WTC11 (cell line): Measurements from ENCODE around the gene NUDT15. TPM values are rescaled to one million over a fixed set of nuclear protein-coding genes. Genes with fewer than 3 reads are reported as not detected.

Experiments used
- CBFB ChIP-seq: sonication (generic); formaldehyde crosslinking; IDR thresholded peaks from 2 replicates; pipeline ENCODE4 v1.8.1; 2022; ENCODE audit warnings: mild to moderate bottlenecking, low read depth, missing genetic modification reagents
- CREB1 ChIP-seq: sonication (generic); formaldehyde crosslinking; IDR thresholded peaks from 2 replicates; pipeline ENCODE4 v1.8.0; 2023; ENCODE audit warnings: mild to moderate bottlenecking, missing genetic modification reagents
- ELF4 ChIP-seq: sonication (generic); formaldehyde crosslinking; IDR thresholded peaks from 2 replicates; pipeline ENCODE4 v1.8.1; 2022; ENCODE audit warnings: low read depth, mild to moderate bottlenecking, moderate library complexity, missing genetic modification reagents
- FOXP1 ChIP-seq: sonication (generic); formaldehyde crosslinking; IDR thresholded peaks from 2 replicates; pipeline ENCODE4 v1.8.0; 2022; ENCODE audit warnings: missing genetic modification reagents, mild to moderate bottlenecking, moderate library complexity, borderline replicate concordance
- HMGA2 ChIP-seq: fragments of 250-450 bp; sonication (Bioruptor Pico); IDR thresholded peaks from 2 replicates; pipeline ENCODE4 v1.4.0; 2021; ENCODE audit warnings: mild to moderate bottlenecking, moderate library complexity
- JUN ChIP-seq: sonication (generic); formaldehyde crosslinking; IDR thresholded peaks from 2 replicates; pipeline ENCODE4 v1.8.0; 2023; ENCODE audit warnings: mild to moderate bottlenecking, missing genetic modification reagents
- KAT7 ChIP-seq: sonication (generic); formaldehyde crosslinking; IDR thresholded peaks from 2 replicates; pipeline ENCODE4 v1.8.1; 2023; ENCODE audit warnings: missing genetic modification reagents, mild to moderate bottlenecking, borderline replicate concordance
- MYBL2 ChIP-seq: sonication (generic); formaldehyde crosslinking; IDR thresholded peaks from 2 replicates; pipeline ENCODE4 v1.8.1; 2023; ENCODE audit warnings: mild to moderate bottlenecking, moderate library complexity, missing genetic modification reagents
- NFE2L1 ChIP-seq: sonication (generic); formaldehyde crosslinking; IDR thresholded peaks from 2 replicates; pipeline ENCODE4 v1.8.1; 2023; ENCODE audit warnings: missing genetic modification reagents
- RELA ChIP-seq: sonication (generic); formaldehyde crosslinking; IDR thresholded peaks from 2 replicates; pipeline ENCODE4 v1.8.1; 2022; ENCODE audit warnings: missing genetic modification reagents, mild to moderate bottlenecking, borderline replicate concordance
- SMAD4 ChIP-seq: sonication (generic); formaldehyde crosslinking; IDR thresholded peaks from 2 replicates; pipeline ENCODE4 v1.8.0; 2022; ENCODE audit warnings: mild to moderate bottlenecking, missing genetic modification reagents
- TCF7 ChIP-seq: sonication (generic); formaldehyde crosslinking; IDR thresholded peaks from 2 replicates; pipeline ENCODE4 v1.8.0; 2022; ENCODE audit warnings: mild to moderate bottlenecking, low read depth, missing genetic modification reagents, moderate library complexity
- ZBTB21 ChIP-seq: sonication (generic); formaldehyde crosslinking; IDR thresholded peaks from 2 replicates; pipeline ENCODE4 v1.8.1; 2023; ENCODE audit warnings: mild to moderate bottlenecking, missing genetic modification reagents, borderline replicate concordance
- ZNF219 ChIP-seq: sonication (generic); formaldehyde crosslinking; IDR thresholded peaks from 2 replicates; pipeline ENCODE4 v1.8.0; 2023; ENCODE audit warnings: missing genetic modification reagents, mild to moderate bottlenecking, borderline replicate concordance
- ZNF263 ChIP-seq: sonication (generic); formaldehyde crosslinking; IDR thresholded peaks from 2 replicates; pipeline ENCODE4 v1.8.1; 2022; ENCODE audit warnings: low read depth, mild to moderate bottlenecking, moderate library complexity, missing genetic modification reagents
- ZNF396 ChIP-seq: fragments of 250-450 bp; sonication (Bioruptor Pico); IDR thresholded peaks from 2 replicates; pipeline ENCODE4 v1.8.0; 2021; ENCODE audit warnings: mild to moderate bottlenecking, moderate library complexity, borderline replicate concordance
- ZNF416 ChIP-seq: fragments of 250-450 bp; sonication (Bioruptor Pico); IDR thresholded peaks from 2 replicates; pipeline ENCODE4 v1.9.0; 2021; ENCODE audit warnings: mild to moderate bottlenecking, inconsistent platforms
- total RNA-seq: library from RNA; stranded (reverse); gene quantifications from 3 replicates; pipeline ENCODE4 v1.2.3, GENCODE V29; 2021
- TF ChIP-seq, protein P1 (sequence below): fragments of 250-450 bp; sonication (Bioruptor Pico); IDR thresholded peaks from 2 replicates; pipeline ENCODE4 v1.9.0; 2021; ENCODE audit warnings: mild to moderate bottlenecking
- TF ChIP-seq, protein P2 (sequence below): sonication (generic); formaldehyde crosslinking; IDR thresholded peaks from 2 replicates; pipeline ENCODE4 v1.8.1; 2022; ENCODE audit warnings: missing genetic modification reagents, borderline replicate concordance
- TF ChIP-seq, protein P3 (sequence below): sonication (generic); formaldehyde crosslinking; IDR thresholded peaks from 2 replicates; pipeline ENCODE4 v1.8.0; 2023; ENCODE audit warnings: missing genetic modification reagents, mild to moderate bottlenecking, borderline replicate concordance
- TF ChIP-seq, protein P4 (sequence below): sonication (generic); formaldehyde crosslinking; IDR thresholded peaks from 2 replicates; pipeline ENCODE4 v1.8.1; 2022; ENCODE audit warnings: mild to moderate bottlenecking, missing genetic modification reagents, moderate library complexity, borderline replicate concordance
- TF ChIP-seq, protein P5 (sequence below): sonication (generic); formaldehyde crosslinking; conservative IDR thresholded peaks from 2 replicates; pipeline ENCODE4 v1.8.1; 2022; ENCODE audit warnings: mild to moderate bottlenecking, missing genetic modification reagents
- TF ChIP-seq, protein P6 (sequence below): sonication (generic); formaldehyde crosslinking; IDR thresholded peaks from 2 replicates; pipeline ENCODE4 v1.8.0; 2022; ENCODE audit warnings: mild to moderate bottlenecking, missing genetic modification reagents
- TF ChIP-seq, protein P7 (sequence below): sonication (generic); formaldehyde crosslinking; IDR thresholded peaks from 2 replicates; pipeline ENCODE4 v1.8.0; 2023; ENCODE audit warnings: missing genetic modification reagents
- TF ChIP-seq, protein P8 (sequence below): sonication (generic); formaldehyde crosslinking; IDR thresholded peaks from 2 replicates; pipeline ENCODE4 v1.8.1; 2023; ENCODE audit warnings: mild to moderate bottlenecking, moderate library complexity, missing genetic modification reagents

The NUDT15 gene
- total RNA-seq, 1 experiment from 2014 or later: 48.8 TPM

DNA sequence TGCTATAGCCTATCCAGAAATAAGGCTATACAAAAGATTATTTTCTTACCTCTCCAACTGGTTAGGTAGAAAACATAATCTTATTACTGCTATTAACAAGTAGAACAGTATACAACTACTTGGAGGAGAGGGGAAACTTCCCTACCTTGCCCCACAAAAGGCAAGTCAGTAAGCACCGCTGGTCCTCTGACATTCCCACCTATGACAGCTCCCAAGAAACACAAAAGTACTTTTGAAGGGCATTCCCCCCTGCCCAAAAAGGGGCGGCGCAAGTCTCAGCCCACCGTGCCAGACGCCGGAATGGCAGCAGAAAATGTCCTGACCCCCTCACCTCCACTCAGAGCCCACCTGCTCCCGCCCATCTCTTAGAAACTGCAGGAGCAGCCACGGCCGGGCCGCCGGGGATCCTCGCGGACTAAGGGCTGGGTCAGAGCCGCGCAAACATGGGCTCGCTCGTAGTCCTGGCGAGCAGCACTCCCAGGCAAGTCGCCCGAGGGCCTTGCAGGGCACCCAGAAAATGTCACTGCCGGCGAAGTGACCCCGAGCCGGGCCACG is 36.9 kb upstream of the NUDT15 start (continued):
- TF ChIP-seq, protein P1, sequence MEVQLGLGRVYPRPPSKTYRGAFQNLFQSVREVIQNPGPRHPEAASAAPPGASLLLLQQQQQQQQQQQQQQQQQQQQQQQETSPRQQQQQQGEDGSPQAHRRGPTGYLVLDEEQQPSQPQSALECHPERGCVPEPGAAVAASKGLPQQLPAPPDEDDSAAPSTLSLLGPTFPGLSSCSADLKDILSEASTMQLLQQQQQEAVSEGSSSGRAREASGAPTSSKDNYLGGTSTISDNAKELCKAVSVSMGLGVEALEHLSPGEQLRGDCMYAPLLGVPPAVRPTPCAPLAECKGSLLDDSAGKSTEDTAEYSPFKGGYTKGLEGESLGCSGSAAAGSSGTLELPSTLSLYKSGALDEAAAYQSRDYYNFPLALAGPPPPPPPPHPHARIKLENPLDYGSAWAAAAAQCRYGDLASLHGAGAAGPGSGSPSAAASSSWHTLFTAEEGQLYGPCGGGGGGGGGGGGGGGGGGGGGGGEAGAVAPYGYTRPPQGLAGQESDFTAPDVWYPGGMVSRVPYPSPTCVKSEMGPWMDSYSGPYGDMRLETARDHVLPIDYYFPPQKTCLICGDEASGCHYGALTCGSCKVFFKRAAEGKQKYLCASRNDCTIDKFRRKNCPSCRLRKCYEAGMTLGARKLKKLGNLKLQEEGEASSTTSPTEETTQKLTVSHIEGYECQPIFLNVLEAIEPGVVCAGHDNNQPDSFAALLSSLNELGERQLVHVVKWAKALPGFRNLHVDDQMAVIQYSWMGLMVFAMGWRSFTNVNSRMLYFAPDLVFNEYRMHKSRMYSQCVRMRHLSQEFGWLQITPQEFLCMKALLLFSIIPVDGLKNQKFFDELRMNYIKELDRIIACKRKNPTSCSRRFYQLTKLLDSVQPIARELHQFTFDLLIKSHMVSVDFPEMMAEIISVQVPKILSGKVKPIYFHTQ (CRISPR knock-in tag): no peak
- TF ChIP-seq, protein P2, sequence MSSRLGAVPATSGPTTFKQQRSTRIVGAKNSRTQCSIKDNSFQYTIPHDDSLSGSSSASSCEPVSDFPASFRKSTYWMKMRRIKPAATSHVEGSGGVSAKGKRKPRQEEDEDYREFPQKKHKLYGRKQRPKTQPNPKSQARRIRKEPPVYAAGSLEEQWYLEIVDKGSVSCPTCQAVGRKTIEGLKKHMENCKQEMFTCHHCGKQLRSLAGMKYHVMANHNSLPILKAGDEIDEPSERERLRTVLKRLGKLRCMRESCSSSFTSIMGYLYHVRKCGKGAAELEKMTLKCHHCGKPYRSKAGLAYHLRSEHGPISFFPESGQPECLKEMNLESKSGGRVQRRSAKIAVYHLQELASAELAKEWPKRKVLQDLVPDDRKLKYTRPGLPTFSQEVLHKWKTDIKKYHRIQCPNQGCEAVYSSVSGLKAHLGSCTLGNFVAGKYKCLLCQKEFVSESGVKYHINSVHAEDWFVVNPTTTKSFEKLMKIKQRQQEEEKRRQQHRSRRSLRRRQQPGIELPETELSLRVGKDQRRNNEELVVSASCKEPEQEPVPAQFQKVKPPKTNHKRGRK (CRISPR knock-in tag): no peak
- TF ChIP-seq, protein P3, sequence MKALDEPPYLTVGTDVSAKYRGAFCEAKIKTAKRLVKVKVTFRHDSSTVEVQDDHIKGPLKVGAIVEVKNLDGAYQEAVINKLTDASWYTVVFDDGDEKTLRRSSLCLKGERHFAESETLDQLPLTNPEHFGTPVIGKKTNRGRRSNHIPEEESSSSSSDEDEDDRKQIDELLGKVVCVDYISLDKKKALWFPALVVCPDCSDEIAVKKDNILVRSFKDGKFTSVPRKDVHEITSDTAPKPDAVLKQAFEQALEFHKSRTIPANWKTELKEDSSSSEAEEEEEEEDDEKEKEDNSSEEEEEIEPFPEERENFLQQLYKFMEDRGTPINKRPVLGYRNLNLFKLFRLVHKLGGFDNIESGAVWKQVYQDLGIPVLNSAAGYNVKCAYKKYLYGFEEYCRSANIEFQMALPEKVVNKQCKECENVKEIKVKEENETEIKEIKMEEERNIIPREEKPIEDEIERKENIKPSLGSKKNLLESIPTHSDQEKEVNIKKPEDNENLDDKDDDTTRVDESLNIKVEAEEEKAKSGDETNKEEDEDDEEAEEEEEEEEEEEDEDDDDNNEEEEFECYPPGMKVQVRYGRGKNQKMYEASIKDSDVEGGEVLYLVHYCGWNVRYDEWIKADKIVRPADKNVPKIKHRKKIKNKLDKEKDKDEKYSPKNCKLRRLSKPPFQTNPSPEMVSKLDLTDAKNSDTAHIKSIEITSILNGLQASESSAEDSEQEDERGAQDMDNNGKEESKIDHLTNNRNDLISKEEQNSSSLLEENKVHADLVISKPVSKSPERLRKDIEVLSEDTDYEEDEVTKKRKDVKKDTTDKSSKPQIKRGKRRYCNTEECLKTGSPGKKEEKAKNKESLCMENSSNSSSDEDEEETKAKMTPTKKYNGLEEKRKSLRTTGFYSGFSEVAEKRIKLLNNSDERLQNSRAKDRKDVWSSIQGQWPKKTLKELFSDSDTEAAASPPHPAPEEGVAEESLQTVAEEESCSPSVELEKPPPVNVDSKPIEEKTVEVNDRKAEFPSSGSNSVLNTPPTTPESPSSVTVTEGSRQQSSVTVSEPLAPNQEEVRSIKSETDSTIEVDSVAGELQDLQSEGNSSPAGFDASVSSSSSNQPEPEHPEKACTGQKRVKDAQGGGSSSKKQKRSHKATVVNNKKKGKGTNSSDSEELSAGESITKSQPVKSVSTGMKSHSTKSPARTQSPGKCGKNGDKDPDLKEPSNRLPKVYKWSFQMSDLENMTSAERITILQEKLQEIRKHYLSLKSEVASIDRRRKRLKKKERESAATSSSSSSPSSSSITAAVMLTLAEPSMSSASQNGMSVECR (CRISPR knock-in tag): no peak
- TF ChIP-seq, protein P4, sequence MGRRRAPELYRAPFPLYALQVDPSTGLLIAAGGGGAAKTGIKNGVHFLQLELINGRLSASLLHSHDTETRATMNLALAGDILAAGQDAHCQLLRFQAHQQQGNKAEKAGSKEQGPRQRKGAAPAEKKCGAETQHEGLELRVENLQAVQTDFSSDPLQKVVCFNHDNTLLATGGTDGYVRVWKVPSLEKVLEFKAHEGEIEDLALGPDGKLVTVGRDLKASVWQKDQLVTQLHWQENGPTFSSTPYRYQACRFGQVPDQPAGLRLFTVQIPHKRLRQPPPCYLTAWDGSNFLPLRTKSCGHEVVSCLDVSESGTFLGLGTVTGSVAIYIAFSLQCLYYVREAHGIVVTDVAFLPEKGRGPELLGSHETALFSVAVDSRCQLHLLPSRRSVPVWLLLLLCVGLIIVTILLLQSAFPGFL: no peak
- TF ChIP-seq KAT7 (no peak), ZNF263 (no peak), ZBTB21 (CRISPR knock-in tag) (no peak), ZNF219 (CRISPR knock-in tag) (0 out of 2 replicates have a peak, but pooled peaks have one; percentile 38), CBFB (CRISPR knock-in tag) (no peak), ELF4 (CRISPR knock-in tag) (no peak), MYBL2 (no peak), ZNF396 (no peak), CREB1 (CRISPR knock-in tag) (no peak), NFE2L1 (no peak), HMGA2 (no peak), TCF7 (CRISPR knock-in tag) (no peak), SMAD4 (CRISPR knock-in tag) (peak; percentile 77; the same call in 1 of the 2 replicates), FOXP1 (CRISPR knock-in tag) (peak; percentile 70; the same call in 1 of the 2 replicates), ZNF416 (CRISPR knock-in tag) (no peak), JUN (CRISPR knock-in tag) (no peak; the same call in 1 of the 2 replicates), RELA (CRISPR knock-in tag) (no peak)
- TF ChIP-seq, protein P5, sequence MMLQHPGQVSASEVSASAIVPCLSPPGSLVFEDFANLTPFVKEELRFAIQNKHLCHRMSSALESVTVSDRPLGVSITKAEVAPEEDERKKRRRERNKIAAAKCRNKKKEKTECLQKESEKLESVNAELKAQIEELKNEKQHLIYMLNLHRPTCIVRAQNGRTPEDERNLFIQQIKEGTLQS (CRISPR knock-in tag): no peak
- TF ChIP-seq, protein P6, sequence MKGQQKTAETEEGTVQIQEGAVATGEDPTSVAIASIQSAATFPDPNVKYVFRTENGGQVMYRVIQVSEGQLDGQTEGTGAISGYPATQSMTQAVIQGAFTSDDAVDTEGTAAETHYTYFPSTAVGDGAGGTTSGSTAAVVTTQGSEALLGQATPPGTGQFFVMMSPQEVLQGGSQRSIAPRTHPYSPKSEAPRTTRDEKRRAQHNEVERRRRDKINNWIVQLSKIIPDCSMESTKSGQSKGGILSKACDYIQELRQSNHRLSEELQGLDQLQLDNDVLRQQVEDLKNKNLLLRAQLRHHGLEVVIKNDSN (CRISPR knock-in tag): 0 out of 2 replicates have a peak, but pooled peaks have one; percentile 12
- TF ChIP-seq, protein P7, sequence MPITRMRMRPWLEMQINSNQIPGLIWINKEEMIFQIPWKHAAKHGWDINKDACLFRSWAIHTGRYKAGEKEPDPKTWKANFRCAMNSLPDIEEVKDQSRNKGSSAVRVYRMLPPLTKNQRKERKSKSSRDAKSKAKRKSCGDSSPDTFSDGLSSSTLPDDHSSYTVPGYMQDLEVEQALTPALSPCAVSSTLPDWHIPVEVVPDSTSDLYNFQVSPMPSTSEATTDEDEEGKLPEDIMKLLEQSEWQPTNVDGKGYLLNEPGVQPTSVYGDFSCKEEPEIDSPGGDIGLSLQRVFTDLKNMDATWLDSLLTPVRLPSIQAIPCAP (CRISPR knock-in tag): 0 out of 2 replicates have a peak, but pooled peaks have one; percentile 30
- TF ChIP-seq, protein P8, sequence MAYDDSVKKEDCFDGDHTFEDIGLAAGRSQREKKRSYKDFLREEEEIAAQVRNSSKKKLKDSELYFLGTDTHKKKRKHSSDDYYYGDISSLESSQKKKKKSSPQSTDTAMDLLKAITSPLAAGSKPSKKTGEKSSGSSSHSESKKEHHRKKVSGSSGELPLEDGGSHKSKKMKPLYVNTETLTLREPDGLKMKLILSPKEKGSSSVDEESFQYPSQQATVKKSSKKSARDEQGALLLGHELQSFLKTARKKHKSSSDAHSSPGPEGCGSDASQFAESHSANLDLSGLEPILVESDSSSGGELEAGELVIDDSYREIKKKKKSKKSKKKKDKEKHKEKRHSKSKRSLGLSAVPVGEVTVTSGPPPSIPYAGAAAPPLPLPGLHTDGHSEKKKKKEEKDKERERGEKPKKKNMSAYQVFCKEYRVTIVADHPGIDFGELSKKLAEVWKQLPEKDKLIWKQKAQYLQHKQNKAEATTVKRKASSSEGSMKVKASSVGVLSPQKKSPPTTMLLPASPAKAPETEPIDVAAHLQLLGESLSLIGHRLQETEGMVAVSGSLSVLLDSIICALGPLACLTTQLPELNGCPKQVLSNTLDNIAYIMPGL (CRISPR knock-in tag): 0 out of 2 replicates have a peak, but pooled peaks have one; percentile 41
- TF ChIP-seq, all 79 proteins: peak for 6
